GM10847 (cell line): Measurements from ENCODE around the gene CPSF3.

Experiments
- POLR2A ChIP-seq: IDR thresholded peaks from 2 replicates; pipeline ENCODE4 v1.6.1; 2011; ENCODE audit not compliant: insufficient read length; ENCODE audit errors: extremely low read depth

Gene CPSF3

GRCh38 chr2:9517118-9517782, 93.8 kb downstream of the CPSF3 start:
- no peak for TF ChIP-seq POLR2A

DNA sequence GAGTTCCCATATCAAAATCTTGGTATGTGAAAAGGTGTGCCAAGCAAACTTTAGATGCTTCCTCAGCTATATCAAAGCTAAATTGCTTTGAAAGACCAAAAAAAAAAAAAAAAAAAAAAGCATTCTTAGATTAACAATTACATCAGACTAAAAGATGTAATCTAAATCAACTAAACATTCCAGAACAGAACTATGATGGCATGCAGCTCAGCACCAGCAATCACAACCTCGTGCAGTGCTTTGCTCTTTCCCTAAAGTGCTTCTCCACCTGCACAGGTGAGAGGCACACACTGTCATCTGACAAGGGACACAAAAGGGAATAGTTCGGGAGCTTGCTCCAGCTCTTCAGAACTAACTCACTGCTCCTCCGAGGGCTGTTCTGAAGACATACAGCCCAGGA, 94.7 kb downstream of the CPSF3 start:
- no peak for TF ChIP-seq POLR2A

GRCh38 chr2:9518780-9519179, 95.3 kb downstream of the CPSF3 start:
- no peak for TF ChIP-seq POLR2A

- TF ChIP-seq POLR2A: no peak
These were observed 95.8 kb downstream of the CPSF3 start for GRCh38 chr2:9519250-9519649.
